ENCODE results near the gene OR5B21.

GRCh38 chr11:58466293-58466692, 41.6 kb downstream of the OR5B21 start:
- TF ChIP-seq CTCF (IDR thresholded peaks at IDR 0.05) (no peak), POLR2A (IDR thresholded peaks at IDR 0.05) (no peak)

Data from adrenal gland (tissue), 5 donors.